ENCODE measurements around the gene FRAT1.

FRAT1 gene

DNA sequence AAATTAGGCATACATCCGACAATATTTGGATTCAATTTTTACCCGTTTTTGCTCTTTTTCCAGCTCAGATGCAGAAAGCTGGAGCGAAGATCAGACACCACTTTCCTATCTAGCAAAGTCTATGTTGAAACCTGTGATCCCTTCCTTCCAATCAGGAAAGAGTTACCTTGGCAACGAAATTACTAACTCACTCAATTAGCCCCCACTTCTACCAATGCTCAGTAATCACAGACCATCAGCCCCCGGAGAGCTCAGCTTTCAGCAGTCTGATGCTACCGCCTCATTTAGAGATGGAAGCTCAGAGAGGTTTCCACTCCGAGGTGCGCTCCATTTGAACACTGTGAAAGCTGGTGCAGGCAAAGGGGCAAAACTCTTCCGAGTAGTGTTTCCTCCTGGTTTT is 6.7 kb downstream of the FRAT1 start:
- Mint-ChIP-seq H3K27ac (peak overlapping the region; percentile 72), H3K4me3 (no peak overlapping the region), H3K27me3 (no peaks in the 10 kb centered on the region), H3K36me3 (peaks cover 9% of the 10 kb centered on the region), H3K9me3 (no peaks in the 10 kb centered on the region), H3K4me1 (peaks cover 60% of the 10 kb centered on the region)

GRCh38 chr10:97327348-97328294 is 8.6 kb downstream of the FRAT1 start:
- H3K4me3 Mint-ChIP-seq = no peak overlapping the region
- H3K4me1 Mint-ChIP-seq = peaks cover 64% of the 10 kb centered on the region
- no peaks in the 10 kb centered on the region for H3K27me3 Mint-ChIP-seq
- peak overlapping the region; percentile 75 for H3K27ac Mint-ChIP-seq
- H3K9me3 Mint-ChIP-seq = no peaks in the 10 kb centered on the region
- H3K36me3 Mint-ChIP-seq = peaks cover 10% of the 10 kb centered on the region

GRCh38 chr10:97328646-97329453 is 9.8 kb downstream of the FRAT1 start:
- Mint-ChIP-seq H3K4me3 (no peak overlapping the region), H3K27ac (peak overlapping the region; percentile 38), H3K27me3 (no peaks in the 10 kb centered on the region), H3K9me3 (no peaks in the 10 kb centered on the region), H3K4me1 (peaks cover 75% of the 10 kb centered on the region), H3K36me3 (peaks cover 15% of the 10 kb centered on the region)

- Mint-ChIP-seq H3K9me3 (no peaks in the 10 kb centered on the region), H3K27ac (peak overlapping the region; percentile 79), H3K4me1 (peaks cover 75% of the 10 kb centered on the region), H3K4me3 (no peak overlapping the region), H3K27me3 (no peaks in the 10 kb centered on the region), H3K36me3 (peaks cover 15% of the 10 kb centered on the region)
Measured at GRCh38 chr10:97329766-97330165, 10.7 kb downstream of the FRAT1 start.

DNA sequence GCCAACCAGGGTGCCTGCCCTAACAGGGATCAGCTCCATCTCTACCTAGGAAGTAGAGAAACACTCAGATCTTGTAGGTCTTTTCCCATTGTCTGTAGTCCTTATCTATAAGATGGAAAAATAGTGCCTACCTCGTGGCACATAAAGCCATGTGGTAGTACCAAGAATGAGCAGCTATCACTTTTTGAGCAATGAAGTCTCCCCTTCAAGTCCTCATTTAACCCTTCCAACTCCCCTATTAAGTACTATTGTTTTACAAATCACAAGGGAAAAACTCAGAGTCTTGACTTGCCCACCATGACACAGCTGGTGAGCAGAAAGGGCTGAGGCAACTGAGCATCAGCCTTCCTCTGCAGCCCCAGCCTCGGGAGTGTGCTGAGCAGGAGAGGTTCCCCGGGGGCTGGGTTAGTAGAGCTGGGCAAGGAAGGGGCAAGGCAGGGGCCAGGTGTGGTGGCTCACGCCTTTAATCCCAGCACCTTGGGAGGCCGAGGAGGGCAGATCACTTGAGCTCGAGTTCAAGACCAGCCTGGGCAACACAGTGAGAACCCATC is 12.2 kb downstream of the FRAT1 start:
- H3K27ac Mint-ChIP-seq = peak overlapping the region; percentile 56
- H3K9me3 Mint-ChIP-seq = no peaks in the 10 kb centered on the region
- H3K27me3 Mint-ChIP-seq = no peaks in the 10 kb centered on the region
- peak overlapping the region; percentile 59 for H3K4me3 Mint-ChIP-seq
- peaks cover 15% of the 10 kb centered on the region for H3K36me3 Mint-ChIP-seq
- H3K4me1 Mint-ChIP-seq = peaks cover 79% of the 10 kb centered on the region

GRCh38 chr10:97332591-97333350 is 13.7 kb downstream of the FRAT1 start:
- H3K36me3 Mint-ChIP-seq = peaks cover 15% of the 10 kb centered on the region
- no peaks in the 10 kb centered on the region for H3K9me3 Mint-ChIP-seq
- H3K27ac Mint-ChIP-seq = peak overlapping the region; percentile 94
- peak overlapping the region; percentile 93 for H3K4me3 Mint-ChIP-seq
- no peaks in the 10 kb centered on the region for H3K27me3 Mint-ChIP-seq
- peaks cover 69% of the 10 kb centered on the region for H3K4me1 Mint-ChIP-seq

- no peaks in the 10 kb centered on the region for H3K9me3 Mint-ChIP-seq
- H3K27me3 Mint-ChIP-seq = no peaks in the 10 kb centered on the region
- peaks cover 13% of the 10 kb centered on the region for H3K36me3 Mint-ChIP-seq
- H3K4me1 Mint-ChIP-seq = peaks cover 64% of the 10 kb centered on the region
- peak overlapping the region; percentile 93 for H3K4me3 Mint-ChIP-seq
- H3K27ac Mint-ChIP-seq = peak overlapping the region; percentile 94
Measured at GRCh38 chr10:97333351-97333600, 14.2 kb downstream of the FRAT1 start.

DNA sequence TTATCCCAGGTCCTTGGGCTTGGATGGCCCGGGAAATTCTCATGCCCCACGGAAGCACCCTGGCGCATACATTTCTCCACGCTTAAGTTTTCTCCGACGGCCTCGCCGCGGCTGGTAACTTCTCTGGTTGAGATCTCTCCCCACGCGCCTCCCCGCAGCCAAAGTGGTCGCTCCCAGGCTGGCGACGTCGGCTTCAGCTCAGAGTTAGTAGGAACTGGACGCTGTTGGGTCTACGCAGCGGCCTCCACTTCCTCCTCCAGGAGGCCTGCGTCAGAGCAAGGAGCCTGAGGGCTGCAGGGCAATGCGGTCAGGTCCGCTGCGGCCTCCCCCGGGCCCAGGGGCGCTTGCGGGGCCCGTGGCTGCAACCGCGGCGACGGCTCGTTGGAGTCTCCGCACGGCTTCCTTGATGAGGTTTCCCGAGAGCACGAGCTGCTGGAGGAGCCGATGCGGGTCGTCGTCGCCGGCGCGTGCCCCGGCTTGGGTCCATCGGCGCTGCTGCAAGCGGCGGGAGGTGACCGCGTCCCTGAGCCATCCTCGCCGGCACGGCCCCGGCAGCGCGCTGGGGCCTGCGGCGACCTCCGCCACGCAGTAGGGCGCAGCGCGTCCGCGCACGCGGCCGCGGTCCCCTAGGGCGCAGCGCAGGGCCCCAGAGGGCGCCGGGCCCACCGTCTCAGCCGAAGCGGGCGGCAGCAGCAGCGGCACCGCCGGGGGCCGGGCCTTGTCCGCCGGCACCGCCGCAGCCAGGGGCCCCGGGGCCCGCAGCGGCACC is 14.7 kb downstream of the FRAT1 start:
- Mint-ChIP-seq H3K27me3 (no peaks in the 10 kb centered on the region), H3K27ac (peak overlapping the region; percentile 94), H3K4me3 (peak overlapping the region; percentile 93), H3K9me3 (no peaks in the 10 kb centered on the region), H3K36me3 (peaks cover 13% of the 10 kb centered on the region), H3K4me1 (peaks cover 59% of the 10 kb centered on the region)

DNA sequence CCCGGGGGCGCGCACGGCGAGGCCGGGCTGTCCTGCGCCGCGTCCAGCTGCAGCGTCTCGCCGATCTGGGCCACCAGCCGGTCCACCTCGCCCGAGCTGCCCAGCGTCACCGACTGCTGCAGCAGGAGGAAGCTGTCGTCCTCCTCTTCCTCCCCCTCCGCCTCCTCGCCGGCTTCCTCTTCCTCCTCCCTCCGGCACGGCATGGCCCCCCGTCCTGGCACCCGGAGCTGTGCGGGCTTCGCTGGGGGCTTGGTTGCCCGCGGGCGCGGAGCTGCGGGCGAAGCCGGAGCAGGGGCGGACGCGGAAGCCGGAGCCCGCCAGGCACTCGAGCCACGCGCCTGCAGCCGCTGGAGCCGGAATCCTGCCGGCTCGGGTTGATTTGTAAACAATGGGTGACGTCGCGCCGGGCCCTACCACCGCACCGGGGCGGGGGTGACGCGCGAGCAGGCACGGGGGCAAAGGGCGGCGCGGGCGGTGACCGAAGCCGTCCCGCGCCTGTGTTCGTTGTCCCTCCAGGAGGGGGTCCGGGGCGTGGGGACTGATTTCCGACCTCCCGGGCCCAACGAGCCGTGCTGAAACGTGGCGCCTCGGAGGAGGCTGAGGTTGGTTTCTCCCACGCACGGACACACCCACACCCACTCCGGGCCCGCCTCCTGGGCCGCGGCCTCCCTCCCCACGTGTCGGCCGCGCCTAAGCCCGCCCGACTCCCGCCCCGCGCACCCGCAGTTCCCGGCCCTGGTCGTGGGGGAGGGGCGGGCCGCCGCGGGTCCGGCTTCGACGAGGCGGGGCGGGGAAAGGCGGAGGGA is 15.5 kb downstream of the FRAT1 start, which contains the start of gene FRAT2:
FRAT2 (minus strand) TSS at position 360 of the 806 bp plus-strand sequence; CDS start at position 203, 157 bp downstream.
- Mint-ChIP-seq H3K36me3 (peaks cover 11% of the 10 kb centered on the region), H3K27me3 (no peaks in the 10 kb centered on the region), H3K9me3 (no peaks in the 10 kb centered on the region), H3K27ac (peak within 1 kb of the TSS; percentile 94), H3K4me3 (peak within 1 kb of the TSS; percentile 93), H3K4me1 (peaks cover 52% of the 10 kb centered on the region)

- Mint-ChIP-seq H3K27me3 (no peaks in the 10 kb centered on the region), H3K4me1 (peaks cover 46% of the 10 kb centered on the region), H3K27ac (no peak overlapping the region), H3K9me3 (no peaks in the 10 kb centered on the region), H3K4me3 (peak overlapping the region; percentile 49), H3K36me3 (peaks cover 7% of the 10 kb centered on the region)
Measured at GRCh38 chr10:97335188-97335619, 16.1 kb downstream of the FRAT1 start.

GRCh38 chr10:97336006-97336405 is 16.9 kb downstream of the FRAT1 start:
- H3K4me3 Mint-ChIP-seq = peak overlapping the region; percentile 57
- H3K4me1 Mint-ChIP-seq = peaks cover 41% of the 10 kb centered on the region
- no peaks in the 10 kb centered on the region for H3K9me3 Mint-ChIP-seq
- peak overlapping the region; percentile 65 for H3K27ac Mint-ChIP-seq
- H3K36me3 Mint-ChIP-seq = peaks cover 7% of the 10 kb centered on the region
- no peaks in the 10 kb centered on the region for H3K27me3 Mint-ChIP-seq

DNA sequence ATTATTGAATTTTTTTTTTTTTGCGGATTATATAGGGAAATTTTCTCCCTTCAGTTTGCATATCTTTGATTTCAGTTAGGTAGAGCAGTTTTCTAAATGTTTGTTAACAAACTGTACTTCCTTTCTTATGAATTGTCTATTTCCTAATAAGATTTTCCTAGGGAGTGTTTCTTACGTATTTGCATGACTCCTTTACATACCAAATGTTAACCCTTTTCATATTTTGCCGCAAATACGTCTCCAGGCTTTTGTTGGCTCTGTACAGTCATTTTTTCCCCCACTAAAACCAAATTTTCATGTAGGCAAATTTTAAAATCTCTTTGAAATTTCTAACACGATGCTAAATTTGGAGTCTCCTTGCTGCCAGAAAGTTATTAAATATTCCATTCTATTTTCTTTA is 17.4 kb downstream of the FRAT1 start:
- Mint-ChIP-seq H3K4me3 (no peak overlapping the region), H3K36me3 (peaks cover 5% of the 10 kb centered on the region), H3K9me3 (no peaks in the 10 kb centered on the region), H3K27ac (peak overlapping the region; percentile 4), H3K27me3 (no peaks in the 10 kb centered on the region), H3K4me1 (peaks cover 37% of the 10 kb centered on the region)

DNA sequence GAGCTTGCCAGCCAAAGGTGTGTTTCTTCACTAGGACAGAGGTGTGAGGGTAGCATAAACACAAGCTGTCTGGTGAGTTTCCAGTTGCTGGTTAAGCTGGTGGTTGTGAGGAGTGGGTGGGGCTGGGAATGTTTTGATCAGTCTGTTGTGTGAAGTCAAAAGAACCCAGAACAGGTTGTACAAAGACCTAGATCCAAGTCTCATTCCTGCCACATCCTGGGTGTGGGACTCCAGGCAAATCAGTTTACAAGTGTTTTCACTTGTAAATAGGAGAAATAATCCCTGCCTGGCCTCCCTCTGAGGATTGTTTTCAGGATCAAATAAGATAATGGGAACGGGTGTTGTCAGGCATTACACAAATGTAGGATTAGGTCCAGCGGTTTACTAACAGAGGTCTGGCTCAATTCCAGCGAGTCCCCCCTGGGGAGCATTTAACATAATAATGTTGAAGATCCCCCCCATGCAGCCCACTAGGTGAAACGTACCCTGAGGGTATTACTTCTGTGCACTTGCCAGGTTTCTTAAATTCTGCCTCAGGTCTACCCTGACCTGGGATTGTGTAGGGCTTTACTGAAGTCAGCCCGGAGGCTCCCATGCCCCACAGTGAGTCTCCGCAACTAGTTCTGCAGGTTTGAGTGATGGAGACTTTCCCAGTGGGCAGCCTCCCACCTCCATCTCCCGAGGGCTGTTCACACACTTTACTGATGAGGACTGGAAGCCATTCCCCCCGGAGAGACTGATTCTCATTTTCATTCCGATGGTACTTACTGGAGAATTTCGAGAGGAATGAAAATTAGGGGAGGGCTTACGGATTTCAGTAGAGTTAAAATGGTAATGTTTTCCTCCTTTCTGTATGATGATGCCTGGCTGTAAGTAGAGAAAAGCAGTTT is 18.1 kb downstream of the FRAT1 start:
- Mint-ChIP-seq H3K9me3 (no peaks in the 10 kb centered on the region), H3K27me3 (no peaks in the 10 kb centered on the region), H3K4me1 (peaks cover 29% of the 10 kb centered on the region), H3K36me3 (peaks cover 5% of the 10 kb centered on the region), H3K4me3 (no peak overlapping the region), H3K27ac (peak overlapping the region; percentile 17)

All from activated naive CD4-positive, alpha-beta T cell treated with anti-CD3 and anti-CD28 coated beads, Interleukin-2, amount 50 U/mL, for 24 hours (primary cell).